Adrenal gland (tissue), 12 donors: Measurements from ENCODE around the gene KRT26. TPM values are rescaled to one million over a fixed set of nuclear protein-coding genes. Genes with fewer than 3 reads are reported as not detected.

Experiments
- DNase-seq, 7 donors: peaks; one replicate each; pipeline ENCODE4 v3.0.0-alpha.2; 2019 to 2020
- H3K27ac ChIP-seq, 5 donors: fragments of 200-600 bp; sonication (generic) in 4 of 5; 1 replicate in 3 of 5; 2 replicates in 2 of 5; pipeline versions ENCODE4 v1.5.1 to v1.8.0; 2016 to 2020; ENCODE audit warnings: mild to moderate bottlenecking in 1 of 5
- H3K27me3 ChIP-seq: fragments of 200-600 bp; 2 replicates; pipeline ENCODE4 v1.8.0; 2021
- H3K36me3 ChIP-seq, 2 donors: fragments of 200-600 bp; replicated peaks in 1 of 2; 1 replicate in 1 of 2; 2 replicates in 1 of 2; pipeline versions ENCODE4 v1.5.1 to v1.8.0; 2018 to 2022
- H3K4me1 ChIP-seq, 2 donors: fragments of 200-600 bp; replicated peaks in 1 of 2; 1 replicate in 1 of 2; 2 replicates in 1 of 2; pipeline versions ENCODE4 v1.5.1 to v1.8.0; 2018 to 2021
- H3K4me3 ChIP-seq, 4 donors: fragments of 200-600 bp; sonication (generic) in 3 of 4; one replicate each; pipeline ENCODE4 v1.5.1; 2016 to 2018
- H3K9me3 ChIP-seq, 3 donors: fragments of 200-600 bp; sonication (generic) in 1 of 3; replicated peaks in 1 of 3; 1 replicate in 2 of 3; 2 replicates in 1 of 3; pipeline versions ENCODE4 v1.5.1 to v1.8.0; 2016 to 2021
- CTCF ChIP-seq, 6 experiments: fragments of 450-650 bp in 4 of 6; fragments of 200-600 bp in 2 of 6; sonication (generic) in 1 of 6; IDR thresholded peaks; 1 replicate in 5 of 6; 2 replicates in 1 of 6; pipeline versions ENCODE4 v1.5.1 to v1.8.0; 2016 to 2021; ENCODE audit warnings: antibody characterized with exemption in 6 of 6, mild to moderate bottlenecking in 2 of 6, moderate library complexity in 1 of 6
- POLR2A ChIP-seq, 2 donors: fragments of 450-650 bp; IDR thresholded peaks; one replicate each; pipeline ENCODE4 v1.6.1; 2017; ENCODE audit warnings: antibody characterized with exemption in 2 of 2, mild to moderate bottlenecking in 2 of 2, moderate library complexity in 1 of 2
- WGBS, 4 donors: extraction: QIAGEN DNeasy Blood & Tissue Kit in 2 of 4; methylation state at CpG; one replicate each; pipeline versions ENCODE4 v1.1.5 to v1.1.7; 2013 to 2017; 5-methylcytosine and 5-hydroxymethylcytosine counted together
- intact Hi-C, 2 donors: fragments of 100-400 bp; cut with DNase I; formaldehyde crosslinking; loops; one replicate each; pipeline versions ENCODE4 v1.14.1 to v1.15.0; 2022 to 2023
- polyA plus RNA-seq, 3 donors: library from polyadenylated mRNA; stranded (reverse); fragments of 200-250 nt in 2 of 3; fragments of 350-450 nt in 1 of 3; fragmentation: Illumina TruSeq in 1 of 3; extraction: RNeasy Lipid Tissue Mini Kit (QIAGEN cat#74804) in 1 of 3; gene quantifications; one replicate each; pipeline ENCODE4 v1.2.3, GENCODE V29; 2013 to 2014
- total RNA-seq, 9 donors: library from RNA; depleted of rRNA in 4 of 9; stranded (reverse); fragments of >200 nt in 4 of 9; fragments of 120-200 nt in 1 of 9; fragmentation: NEBNext Ultra II Directional in 1 of 9; extraction: Animal tissue kit (Norgen Biotek cat#: 25700) in 1 of 9; gene quantifications; one replicate each; pipeline versions ENCODE4 v1.1.0 to v1.2.4, GENCODE V29; 2013 to 2023
- donor health status: healthy with polysubstance abuse.
- donor health status: Bipolar disorder and iron deficiency.
- donor health status: DM: yes; HTN: yes; CAD: no.
- donor health status: DM: no; HTN: no; CAD: no.
- donor health status: DM: no; HTN: no; CAD: no.
- donor health status: DM: yes; HTN: yes; CAD: no.

Gene KRT26
- total and polyA plus RNA-seq, 12 donors = not detected

GRCh38 chr17:40760105-40761016 is 11.6 kb downstream of the KRT26 start:
- Histone ChIP-seq H3K4me3 (no peak overlapping the region), H3K9me3 (peaks cover 0 to 17% (median 0%) of the 10 kb centered on the region in 3 donors)
- 15 to 33% (median 16%) methylated on average over 1 of the region's 1 CpG for WGBS, 4 donors

GRCh38 chr17:40755231-40755630 is 16.8 kb downstream of the KRT26 start, which contains the start of gene KRT25:
KRT25 (minus strand) TSS chr17:40755331; CDS start chr17:40755271, 60 bp downstream.
- Histone ChIP-seq H3K27ac (no peak within 1 kb of the TSS), H3K36me3 (no peaks in the 10 kb centered on the region), H3K27me3 (peaks cover 11% of the 10 kb centered on the region), H3K9me3 (peaks cover 0 to 6% (median 0%) of the 10 kb centered on the region in 3 donors), H3K4me1 (no peaks in the 10 kb centered on the region), H3K4me3 (no peak within 1 kb of the TSS)
- no peak for DNase-seq
- 58 to 67% (median 63%) methylated on average over 4 of the region's 4 CpGs for WGBS, 4 donors
- intact Hi-C loops = no loop called here
- no peak for TF ChIP-seq CTCF (IDR thresholded peaks at IDR 0.05)

More at GRCh38 chr17:40760105-40761016, 11.6 kb downstream of the KRT26 start:
- intact Hi-C loops = no loop called here
- Histone ChIP-seq H3K36me3 (no peaks in the 10 kb centered on the region), H3K27ac (no peak overlapping the region), H3K27me3 (peaks cover 7% of the 10 kb centered on the region), H3K4me1 (no peaks in the 10 kb centered on the region)
- TF ChIP-seq CTCF (IDR thresholded peaks at IDR 0.05) (no peak), POLR2A (IDR thresholded peaks at IDR 0.05) (no peak)
- no peak for DNase-seq

- no peaks in the 10 kb centered on the region for H3K4me1 ChIP-seq
- H3K4me3 ChIP-seq = no peak overlapping the region
- H3K27ac ChIP-seq = no peak overlapping the region
- intact Hi-C loops = no loop called here
- H3K9me3 ChIP-seq = no peaks in the 10 kb centered on the region
- H3K27me3 ChIP-seq = peaks cover 13% of the 10 kb centered on the region
- no peak for TF ChIP-seq POLR2A (IDR thresholded peaks at IDR 0.05)
- no peak for TF ChIP-seq CTCF (IDR thresholded peaks at IDR 0.05)
- no peaks in the 10 kb centered on the region for H3K36me3 ChIP-seq
- WGBS, 4 donors = 66 to 88% (median 83%) methylated on average over 3 of the region's 3 CpGs
- no peak for DNase-seq
Observed at GRCh38 chr17:40753804-40754203, 18.2 kb downstream of the KRT26 start.

- Histone ChIP-seq H3K9me3 (no peaks in the 10 kb centered on the region), H3K4me1 (no peaks in the 10 kb centered on the region), H3K4me3 (no peak overlapping the region), H3K27ac (no peak overlapping the region), H3K27me3 (peaks cover 15% of the 10 kb centered on the region), H3K36me3 (no peaks in the 10 kb centered on the region)
- 77 to 80% (median 78%) methylated on average over 12 to 14 of the region's 14 CpGs for WGBS, 4 donors
- intact Hi-C loops = no loop called here
- DNase-seq = no peak
- no peak for TF ChIP-seq CTCF (IDR thresholded peaks at IDR 0.05)
- no peak for TF ChIP-seq POLR2A (IDR thresholded peaks at IDR 0.05)
Observed at GRCh38 chr17:40751065-40751464, 20.9 kb downstream of the KRT26 start.
